ENCODE results near the gene CA10.

DNA sequence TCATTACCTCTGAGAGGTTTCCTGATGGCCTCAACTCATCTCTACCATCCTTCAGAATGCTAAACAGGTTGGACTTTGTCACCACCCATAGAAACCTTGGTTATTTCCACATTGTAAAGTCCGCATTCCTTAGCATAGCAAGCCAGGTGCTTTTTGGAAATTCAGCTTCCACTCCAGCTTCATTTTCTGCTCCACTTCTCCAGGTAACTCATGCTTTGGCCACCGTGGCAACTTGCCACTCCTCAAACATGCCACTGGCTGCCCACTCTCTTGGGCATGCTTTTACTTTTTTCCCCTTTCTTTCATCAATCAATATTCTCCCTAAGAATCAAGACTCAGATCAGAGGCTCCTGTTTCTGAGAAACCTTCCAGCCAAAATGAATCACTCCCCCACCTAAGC, 203.3 kb downstream of the CA10 start:
- TF ChIP-seq, protein P1, sequence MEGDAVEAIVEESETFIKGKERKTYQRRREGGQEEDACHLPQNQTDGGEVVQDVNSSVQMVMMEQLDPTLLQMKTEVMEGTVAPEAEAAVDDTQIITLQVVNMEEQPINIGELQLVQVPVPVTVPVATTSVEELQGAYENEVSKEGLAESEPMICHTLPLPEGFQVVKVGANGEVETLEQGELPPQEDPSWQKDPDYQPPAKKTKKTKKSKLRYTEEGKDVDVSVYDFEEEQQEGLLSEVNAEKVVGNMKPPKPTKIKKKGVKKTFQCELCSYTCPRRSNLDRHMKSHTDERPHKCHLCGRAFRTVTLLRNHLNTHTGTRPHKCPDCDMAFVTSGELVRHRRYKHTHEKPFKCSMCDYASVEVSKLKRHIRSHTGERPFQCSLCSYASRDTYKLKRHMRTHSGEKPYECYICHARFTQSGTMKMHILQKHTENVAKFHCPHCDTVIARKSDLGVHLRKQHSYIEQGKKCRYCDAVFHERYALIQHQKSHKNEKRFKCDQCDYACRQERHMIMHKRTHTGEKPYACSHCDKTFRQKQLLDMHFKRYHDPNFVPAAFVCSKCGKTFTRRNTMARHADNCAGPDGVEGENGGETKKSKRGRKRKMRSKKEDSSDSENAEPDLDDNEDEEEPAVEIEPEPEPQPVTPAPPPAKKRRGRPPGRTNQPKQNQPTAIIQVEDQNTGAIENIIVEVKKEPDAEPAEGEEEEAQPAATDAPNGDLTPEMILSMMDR (conservative IDR thresholded peaks at IDR 0.05 in 1 of 2, IDR thresholded peaks at IDR 0.05 in 1 of 2; ENCODE audit: low read depth in 1 of 2, low read length in 2 of 2) = no peak
- TF ChIP-seq EZH2 (IDR thresholded peaks at IDR 0.05; ENCODE audit: low read length, missing control alignments) = no peak
